GM12865 (cell line): ENCODE data around the gene MRPL37.
A peak's percentile ranks its signal among the peaks of the same experiment; 100 is the strongest.

Source experiments
- DNase-seq: peaks from one replicate; pipeline ENCODE4 v3.0.0; 2010; ENCODE audit warnings: low read depth
- H3K4me3 ChIP-seq: 2 replicates; pipeline ENCODE4 v1.5.1; 2011; ENCODE audit warnings: mild to moderate bottlenecking, low read depth, low read length, control low read depth
- CTCF ChIP-seq: IDR thresholded peaks from 2 replicates; pipeline ENCODE4 v1.5.1; 2011; ENCODE audit warnings: low read length, control low read depth, low read depth, inconsistent platforms; ENCODE audit not compliant: insufficient read depth; ENCODE audit errors: missing control alignments

MRPL37 gene

GRCh38 chr1:54180701-54181360 is 19.1 kb upstream of the MRPL37 start:
- no peak overlapping the region for H3K4me3 ChIP-seq
- TF ChIP-seq CTCF, result no peak
- no peak for DNase-seq

- TF ChIP-seq CTCF, result no peak
- H3K4me3 ChIP-seq, result no peak overlapping the region
- DNase-seq, result no peak
Observed at GRCh38 chr1:54186056-54186455, 13.9 kb upstream of the MRPL37 start.

- no peak for DNase-seq
- no peak for TF ChIP-seq CTCF
- H3K4me3 ChIP-seq, result no peak overlapping the region
Observed at GRCh38 chr1:54188291-54188690, 11.7 kb upstream of the MRPL37 start.

GRCh38 chr1:54190526-54190925 is 9.4 kb upstream of the MRPL37 start:
- TF ChIP-seq CTCF, result no peak
- no peak for DNase-seq
- H3K4me3 ChIP-seq, result no peak overlapping the region

- DNase-seq, result no peak
- TF ChIP-seq CTCF, result no peak
- H3K4me3 ChIP-seq, result no peak overlapping the region
Observed at GRCh38 chr1:54191525-54191924, 8.4 kb upstream of the MRPL37 start.

- DNase-seq, result no peak
- TF ChIP-seq CTCF, result no peak
- no peak overlapping the region for H3K4me3 ChIP-seq
Observed at GRCh38 chr1:54193453-54193852, 6.5 kb upstream of the MRPL37 start.

GRCh38 chr1:54199151-54199764 is 709 bp upstream of the MRPL37 start:
- H3K4me3 ChIP-seq, result peak overlapping the region; percentile 79
- TF ChIP-seq CTCF, result no peak
- peak; percentile 13 for DNase-seq
